HUES6 (cell line): Measurements from ENCODE around the gene SNRNP40.
A peak's percentile ranks its signal among the peaks of the same experiment; 100 is the strongest.
"Not testable (repeated sequence)": the region's sequence is repeated elsewhere in the genome, so short reads cannot be mapped to it uniquely, and the experiment has no call there.

Source experiments
- H3K27ac ChIP-seq: 2 replicates; pipeline ENCODE4 v1.7.0; 2013; ENCODE audit warnings: low read depth, mild to moderate bottlenecking, low read length, inconsistent platforms
- H3K27me3 ChIP-seq: 2 replicates; pipeline ENCODE4 v1.6.1; 2013; ENCODE audit warnings: low read length; ENCODE audit not compliant: control insufficient read depth, insufficient read depth
- H3K36me3 ChIP-seq: 2 replicates; pipeline ENCODE4 v1.6.1; 2013; ENCODE audit warnings: low read length; ENCODE audit not compliant: control insufficient read depth, insufficient read depth
- H3K4me1 ChIP-seq: 2 replicates; pipeline ENCODE4 v1.6.1; 2013; ENCODE audit warnings: low read length; ENCODE audit not compliant: control insufficient read depth, insufficient read depth
- H3K4me3 ChIP-seq: 2 replicates; pipeline ENCODE4 v1.5.1; 2013; ENCODE audit warnings: low read depth, low read length
- H3K9ac ChIP-seq: one replicate; pipeline ENCODE4 v1.6.1; 2013; ENCODE audit warnings: mild to moderate bottlenecking, low read length
- H3K9me3 ChIP-seq: 2 replicates; pipeline ENCODE4 v1.6.1; 2013; ENCODE audit warnings: low read depth, low read length; ENCODE audit not compliant: control insufficient read depth, insufficient read depth

SNRNP40 gene

GRCh38 chr1:31310198-31310597 lies 13.6 kb upstream of the SNRNP40 start:
- Histone ChIP-seq H3K27me3 (no peaks in the 10 kb centered on the region), H3K4me1 (no peaks in the 10 kb centered on the region), H3K27ac (no peak overlapping the region), H3K4me3 (no peak overlapping the region), H3K9ac (no peak overlapping the region), H3K36me3 (peaks cover 52% of the 10 kb centered on the region), H3K9me3 (no peaks in the 10 kb centered on the region)

GRCh38 chr1:31308036-31308435 lies 11.4 kb upstream of the SNRNP40 start:
- H3K27ac ChIP-seq: no peak overlapping the region
- no peaks in the 10 kb centered on the region for H3K9me3 ChIP-seq
- H3K36me3 ChIP-seq: peaks cover 40% of the 10 kb centered on the region
- no peak overlapping the region for H3K4me3 ChIP-seq
- H3K4me1 ChIP-seq: no peaks in the 10 kb centered on the region
- no peak overlapping the region for H3K9ac ChIP-seq
- H3K27me3 ChIP-seq: no peaks in the 10 kb centered on the region

- no peak overlapping the region for H3K4me3 ChIP-seq
- H3K36me3 ChIP-seq: peaks cover 25% of the 10 kb centered on the region
- H3K9ac ChIP-seq: no peak overlapping the region
- no peaks in the 10 kb centered on the region for H3K4me1 ChIP-seq
- no peaks in the 10 kb centered on the region for H3K9me3 ChIP-seq
- no peak overlapping the region for H3K27ac ChIP-seq
- H3K27me3 ChIP-seq: no peaks in the 10 kb centered on the region
These were observed 9.7 kb upstream of the SNRNP40 start for GRCh38 chr1:31306278-31306677.

GRCh38 chr1:31302709-31303441 lies 6.3 kb upstream of the SNRNP40 start:
- no peak overlapping the region for H3K4me3 ChIP-seq
- no peak overlapping the region for H3K9ac ChIP-seq
- peaks cover 4% of the 10 kb centered on the region; the same call in 1 of the 2 replicates for H3K36me3 ChIP-seq
- no peaks in the 10 kb centered on the region for H3K9me3 ChIP-seq
- H3K27me3 ChIP-seq: no peaks in the 10 kb centered on the region
- peaks cover 3% of the 10 kb centered on the region; the same call in 1 of the 2 replicates for H3K4me1 ChIP-seq
- H3K27ac ChIP-seq: no peak overlapping the region

- Histone ChIP-seq H3K9ac (no peak overlapping the region), H3K9me3 (no peaks in the 10 kb centered on the region), H3K27me3 (no peaks in the 10 kb centered on the region), H3K36me3 (peaks cover 4% of the 10 kb centered on the region; the same call in 1 of the 2 replicates), H3K4me1 (peaks cover 5% of the 10 kb centered on the region; the same call in 1 of the 2 replicates), H3K27ac (no peak overlapping the region), H3K4me3 (no peak overlapping the region)
These were observed 3.6 kb upstream of the SNRNP40 start for GRCh38 chr1:31300193-31300592.

GRCh38 chr1:31299365-31299764 lies 2.8 kb upstream of the SNRNP40 start:
- Histone ChIP-seq H3K27ac (no peak overlapping the region), H3K9me3 (no peaks in the 10 kb centered on the region), H3K4me3 (no peak overlapping the region), H3K36me3 (peaks cover 9% of the 10 kb centered on the region), H3K9ac (no peak overlapping the region), H3K4me1 (peaks cover 5% of the 10 kb centered on the region; the same call in 1 of the 2 replicates), H3K27me3 (no peaks in the 10 kb centered on the region)

GRCh38 chr1:31297277-31298247 lies 974 bp upstream of the SNRNP40 start:
- Histone ChIP-seq H3K4me1 (peaks cover 5% of the 10 kb centered on the region; the same call in 1 of the 2 replicates), H3K9me3 (no peaks in the 10 kb centered on the region), H3K27me3 (no peaks in the 10 kb centered on the region), H3K4me3 (peak overlapping the region; percentile 96), H3K9ac (peak overlapping the region; percentile 90), H3K36me3 (peaks cover 20% of the 10 kb centered on the region), H3K27ac (peak overlapping the region; percentile 63)

- Histone ChIP-seq H3K9me3 (no peaks in the 10 kb centered on the region), H3K36me3 (peaks cover 35% of the 10 kb centered on the region), H3K9ac (peak overlapping the region; percentile 96), H3K27ac (peak overlapping the region; percentile 91), H3K27me3 (no peaks in the 10 kb centered on the region), H3K4me1 (peaks cover 5% of the 10 kb centered on the region; the same call in 1 of the 2 replicates), H3K4me3 (peak overlapping the region; percentile 96)
These were observed 608 bp downstream of the SNRNP40 start for GRCh38 chr1:31295874-31296485.

- Histone ChIP-seq H3K27me3 (no peaks in the 10 kb centered on the region), H3K36me3 (peaks cover 92% of the 10 kb centered on the region), H3K9ac (no peak overlapping the region), H3K9me3 (no peaks in the 10 kb centered on the region), H3K27ac (no peak overlapping the region), H3K4me1 (no peaks in the 10 kb centered on the region), H3K4me3 (no peak overlapping the region)
These were observed 7.6 kb downstream of the SNRNP40 start for GRCh38 chr1:31289021-31289420.

GRCh38 chr1:31287791-31288190 lies 8.8 kb downstream of the SNRNP40 start:
- not testable (repeated sequence) for H3K4me1 ChIP-seq
- H3K36me3 ChIP-seq: peaks cover 94% of the 10 kb centered on the region

More at GRCh38 chr1:31287791-31288190, 8.8 kb downstream of the SNRNP40 start:
- not testable (repeated sequence) for H3K9ac ChIP-seq, H3K27ac ChIP-seq, H3K4me3 ChIP-seq, H3K27me3 ChIP-seq, H3K9me3 ChIP-seq
